Stimulated activated CD8-positive, alpha-beta memory T cell treated with anti-CD3 and anti-CD28 coated beads, Interleukin-7, amount 100 ng/mL, for 4 hours (primary cell): ENCODE measurements around the gene WDR53.
"Not testable (repeated sequence)": the region's sequence is repeated elsewhere in the genome, so short reads cannot be mapped to it uniquely, and the experiment has no call there.

Source experiments
- DNase-seq, 2 donors: peaks; one replicate each; pipeline ENCODE4 v3.0.0-alpha.2; 2020; ENCODE audit warnings: low read depth in 2 of 2

The WDR53 gene

GRCh38 chr3:196559826-196560225, 8.5 kb downstream of the WDR53 start:
- DNase-seq = no peak

- no peak for DNase-seq
Observed at GRCh38 chr3:196558476-196558875, 9.9 kb downstream of the WDR53 start.

- no peak for DNase-seq
Observed at GRCh38 chr3:196557236-196557635, 11.1 kb downstream of the WDR53 start.

- DNase-seq = no peak
Observed at GRCh38 chr3:196555295-196555694, 13.1 kb downstream of the WDR53 start.

GRCh38 chr3:196554205-196554604, 14.1 kb downstream of the WDR53 start:
- no peak for DNase-seq

- DNase-seq = no peak
Observed at GRCh38 chr3:196553551-196553950, 14.8 kb downstream of the WDR53 start.

GRCh38 chr3:196552253-196552652, 16.1 kb downstream of the WDR53 start:
- no peak for DNase-seq

- not testable (repeated sequence) for DNase-seq
Observed at GRCh38 chr3:196550172-196550571, 18.2 kb downstream of the WDR53 start.

- not testable (repeated sequence) for DNase-seq
Observed at GRCh38 chr3:196549312-196549711, 19.0 kb downstream of the WDR53 start.

- no peak for DNase-seq
Observed at GRCh38 chr3:196547067-196547466, 21.3 kb downstream of the WDR53 start.

GRCh38 chr3:196546537-196546936, 21.8 kb downstream of the WDR53 start:
- no peak for DNase-seq

- DNase-seq = no peak
Observed at GRCh38 chr3:196544491-196544992, 23.8 kb downstream of the WDR53 start.

- no peak for DNase-seq
Observed at GRCh38 chr3:196541684-196542445, 26.5 kb downstream of the WDR53 start.

GRCh38 chr3:196537319-196537984, 30.9 kb downstream of the WDR53 start:
- peak; percentile 29 to 57 for DNase-seq

GRCh38 chr3:196533260-196533681, 35.1 kb downstream of the WDR53 start:
- no peak for DNase-seq

GRCh38 chr3:196531418-196531817, 36.9 kb downstream of the WDR53 start:
- no peak for DNase-seq

- peak; percentile 47 to 67 for DNase-seq
Observed at GRCh38 chr3:196528639-196529233, 39.6 kb downstream of the WDR53 start.

- DNase-seq = no peak
Observed at GRCh38 chr3:196525141-196525540, 43.2 kb downstream of the WDR53 start.

GRCh38 chr3:196524527-196524926, 43.8 kb downstream of the WDR53 start:
- DNase-seq = no peak

- no peak for DNase-seq
Observed at GRCh38 chr3:196523841-196524240, 44.5 kb downstream of the WDR53 start.

- DNase-seq = not testable (repeated sequence)
Observed at GRCh38 chr3:196521291-196521690, 47.1 kb downstream of the WDR53 start.

GRCh38 chr3:196519718-196520082, 48.7 kb downstream of the WDR53 start:
- DNase-seq = no peak
